Measurements from ENCODE around the gene C12orf57.

GRCh38 chr12:6925239-6925539 is 18.6 kb upstream of the C12orf57 start:
- TF ChIP-seq EZH2 (IDR thresholded peaks at IDR 0.05; ENCODE audit: insufficient read depth, poor library complexity, severe bottlenecking) (no peak), EZH2phosphoT487 (IDR thresholded peaks at IDR 0.05; ENCODE audit: insufficient read depth, low read depth) (no peak)
